HG03571 (cell line): ENCODE measurements around the gene PDE8B.

Source experiments
- ATAC-seq: cut with Tn5 transposase; IDR thresholded peaks from one replicate; pipeline ENCODE4 v1.9.1; 2021; ENCODE audit not compliant: unreplicated experiment

PDE8B gene

DNA sequence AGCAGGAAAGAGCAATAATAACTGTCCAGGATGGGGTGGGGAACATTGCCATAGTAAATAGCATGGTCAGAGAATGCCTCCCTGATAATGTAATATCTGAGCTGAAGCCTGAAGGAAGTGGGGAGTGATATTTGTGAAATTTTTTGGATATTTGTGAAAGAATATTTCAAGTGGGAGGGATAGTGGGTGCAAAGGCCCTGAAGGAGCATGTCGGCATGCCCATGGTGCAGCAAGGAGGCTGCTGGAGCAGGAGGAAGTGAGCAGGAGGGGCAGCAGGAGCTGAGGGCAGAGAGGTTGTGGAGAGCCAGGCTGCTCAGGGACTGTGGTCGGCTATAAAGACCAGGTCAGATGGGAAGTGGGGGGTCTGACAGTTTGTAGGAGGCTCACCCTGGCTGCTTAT lies 21.1 kb upstream of the PDE8B start:
- no peak for ATAC-seq

DNA sequence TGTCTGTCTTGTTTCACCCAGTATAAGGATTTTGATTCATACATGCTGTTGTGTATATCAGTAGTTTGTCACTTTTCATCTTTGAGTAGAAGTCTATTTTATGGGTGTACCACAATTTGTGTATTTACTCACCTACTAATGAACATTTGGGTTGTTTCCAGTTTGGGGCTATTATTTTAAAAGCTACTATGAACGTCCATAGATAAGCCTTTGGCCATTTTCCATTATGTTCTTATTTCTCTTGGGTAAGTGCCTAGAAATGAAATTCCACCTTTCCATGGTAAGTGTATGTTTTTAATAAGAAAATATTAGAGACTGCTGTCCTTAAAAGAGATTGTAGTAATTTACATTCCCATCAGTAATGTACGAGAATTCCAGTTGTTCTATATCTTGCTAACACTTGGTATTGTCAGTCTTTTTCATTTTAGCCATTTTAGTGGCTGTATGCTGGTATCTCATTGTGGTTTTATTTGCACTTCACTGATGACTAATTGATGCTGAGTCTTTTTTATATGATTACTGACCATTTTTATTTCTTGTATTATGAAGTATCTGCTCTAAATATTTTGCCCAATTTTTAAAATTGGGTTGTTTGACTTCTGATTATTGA lies 17.9 kb upstream of the PDE8B start:
- no peak for ATAC-seq

DNA sequence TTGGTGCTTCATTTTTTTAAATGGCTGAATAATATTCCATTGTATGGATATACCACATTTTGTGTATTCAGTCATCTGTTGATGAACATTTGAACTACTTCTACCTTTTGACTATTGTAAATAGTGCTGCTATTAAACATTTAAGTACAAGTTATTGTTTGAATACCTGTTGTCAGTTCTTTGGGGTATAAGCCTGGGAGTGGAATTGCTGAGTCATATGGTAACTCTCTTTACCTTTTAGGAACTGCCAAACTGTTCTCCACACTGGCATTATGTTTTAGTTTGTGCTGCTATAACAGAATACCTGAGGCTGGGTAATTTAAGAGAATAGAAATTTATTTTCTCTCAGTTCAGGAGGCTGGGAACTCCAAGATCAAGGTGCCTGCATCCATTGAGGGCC lies 15.7 kb upstream of the PDE8B start:
- no peak for ATAC-seq

DNA sequence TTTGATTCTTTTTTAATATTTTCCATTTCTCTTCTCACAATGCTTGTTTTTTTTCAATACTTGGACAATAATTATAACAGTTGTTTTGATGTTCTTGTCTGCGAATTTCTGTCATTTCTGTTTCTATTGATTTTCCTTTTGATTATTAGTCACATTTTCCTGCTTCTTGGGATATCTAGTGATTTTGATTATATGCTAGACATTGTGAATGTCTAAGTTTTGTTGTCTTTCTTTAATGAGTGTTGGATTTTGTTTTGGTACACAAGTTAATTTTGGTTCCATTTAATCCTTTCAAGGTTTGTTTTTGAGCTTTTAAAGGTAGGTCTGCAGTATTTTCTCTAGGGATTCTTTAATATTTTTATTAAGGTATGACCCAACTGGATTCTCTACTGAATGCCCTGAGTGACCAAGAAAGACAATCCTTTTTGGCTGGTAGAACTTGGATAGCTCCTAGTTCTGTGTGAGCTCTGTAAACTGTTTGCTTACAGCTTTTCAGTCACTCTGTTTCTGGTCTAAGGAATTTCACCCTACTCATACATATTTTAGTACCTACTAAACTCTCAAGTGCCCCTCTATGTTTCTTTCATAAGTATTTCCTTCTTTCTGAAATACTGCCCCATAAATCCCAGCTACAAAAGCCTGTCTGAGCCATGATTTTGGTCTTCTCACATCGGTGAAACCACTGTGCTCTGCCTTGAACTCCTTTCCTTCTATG lies 12.5 kb upstream of the PDE8B start:
- ATAC-seq, result no peak

DNA sequence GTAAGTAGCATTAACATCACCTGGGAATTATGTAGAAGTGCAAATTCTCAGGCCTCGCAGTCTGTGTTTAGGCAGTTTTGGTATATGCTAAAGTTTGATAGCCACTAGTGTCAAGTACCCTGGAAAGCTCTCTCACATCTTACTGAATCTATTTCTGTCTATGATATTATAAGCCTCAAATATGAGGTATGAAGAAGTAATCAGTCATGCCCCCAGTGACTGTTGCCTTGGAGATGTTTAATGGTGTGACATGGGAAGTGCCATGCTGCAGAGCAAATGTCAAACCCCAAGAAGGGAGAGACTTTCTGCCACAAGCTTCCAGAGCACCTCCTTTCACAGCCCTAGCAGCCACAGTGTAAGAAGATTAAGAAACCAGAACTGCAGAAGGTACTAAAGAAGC lies 9.8 kb upstream of the PDE8B start:
- no peak for ATAC-seq

DNA sequence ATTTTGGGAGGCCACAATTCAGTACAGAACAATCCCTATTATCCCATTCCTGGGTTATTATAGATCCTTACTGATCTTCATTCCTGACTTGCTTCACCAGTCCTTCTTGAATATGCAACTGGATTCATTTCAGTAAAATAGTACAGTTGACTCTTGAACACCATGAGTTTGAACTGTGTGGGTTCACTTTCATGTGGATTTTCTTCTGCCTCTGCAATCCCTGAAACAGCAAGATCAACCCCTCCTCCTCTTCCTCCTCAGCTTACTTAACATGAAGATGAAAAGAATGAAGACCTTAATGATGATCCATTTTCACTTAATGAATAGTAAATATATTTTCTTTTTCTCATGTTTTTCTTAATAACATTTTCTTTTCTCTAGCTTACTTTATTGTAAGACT lies 8.3 kb upstream of the PDE8B start:
- ATAC-seq, result no peak

DNA sequence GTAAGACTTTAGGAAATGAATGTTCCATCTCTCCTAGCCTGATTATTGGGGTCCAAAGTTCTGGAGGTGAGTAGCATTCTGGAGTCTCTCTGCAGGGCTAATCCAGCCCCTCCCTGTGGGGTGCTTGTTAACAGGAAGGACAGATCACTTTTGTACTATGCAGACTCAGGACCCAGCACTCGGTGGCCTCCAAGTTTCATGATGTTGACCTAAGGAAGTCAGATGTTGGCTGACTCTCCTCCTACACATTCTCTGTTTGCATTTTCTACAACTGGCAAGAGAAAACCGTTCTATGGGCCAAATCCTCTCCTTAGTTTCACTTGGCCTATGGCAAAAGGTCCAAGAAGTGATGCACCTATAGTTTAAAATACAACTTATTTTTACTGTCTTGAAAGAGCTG lies 5.5 kb upstream of the PDE8B start:
- no peak for ATAC-seq

DNA sequence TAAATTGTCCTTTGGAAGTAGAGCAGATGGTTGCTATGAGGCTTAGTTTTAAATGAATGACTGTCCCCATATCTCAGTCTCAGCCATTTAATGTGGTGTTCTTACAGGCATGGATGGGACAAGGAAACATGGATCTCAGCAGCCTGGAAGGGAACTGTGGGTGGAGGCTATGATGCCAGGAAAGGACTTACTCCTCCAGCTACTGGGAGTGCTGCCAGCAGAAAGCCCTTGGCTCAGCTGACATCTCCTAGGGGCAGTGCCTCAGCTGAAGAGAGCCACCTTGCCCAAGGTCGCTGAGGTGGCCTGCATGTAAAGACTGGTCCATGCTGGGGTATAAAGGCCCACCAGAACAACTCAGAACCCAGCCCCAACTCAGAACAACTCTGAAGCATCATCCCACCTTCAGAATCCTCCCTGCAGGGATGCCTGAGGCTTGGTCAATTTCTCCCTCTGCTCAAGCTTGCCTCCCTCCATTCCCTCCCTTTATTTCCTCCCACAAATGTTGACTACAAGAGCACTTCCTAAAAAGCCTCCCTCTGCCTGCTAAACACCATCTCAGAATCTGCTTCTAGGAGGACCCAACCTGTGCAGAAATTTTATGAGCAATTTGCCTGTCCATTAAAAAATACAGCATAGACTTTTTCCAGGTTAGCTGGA lies 1.8 kb upstream of the PDE8B start:
- no peak for ATAC-seq

DNA sequence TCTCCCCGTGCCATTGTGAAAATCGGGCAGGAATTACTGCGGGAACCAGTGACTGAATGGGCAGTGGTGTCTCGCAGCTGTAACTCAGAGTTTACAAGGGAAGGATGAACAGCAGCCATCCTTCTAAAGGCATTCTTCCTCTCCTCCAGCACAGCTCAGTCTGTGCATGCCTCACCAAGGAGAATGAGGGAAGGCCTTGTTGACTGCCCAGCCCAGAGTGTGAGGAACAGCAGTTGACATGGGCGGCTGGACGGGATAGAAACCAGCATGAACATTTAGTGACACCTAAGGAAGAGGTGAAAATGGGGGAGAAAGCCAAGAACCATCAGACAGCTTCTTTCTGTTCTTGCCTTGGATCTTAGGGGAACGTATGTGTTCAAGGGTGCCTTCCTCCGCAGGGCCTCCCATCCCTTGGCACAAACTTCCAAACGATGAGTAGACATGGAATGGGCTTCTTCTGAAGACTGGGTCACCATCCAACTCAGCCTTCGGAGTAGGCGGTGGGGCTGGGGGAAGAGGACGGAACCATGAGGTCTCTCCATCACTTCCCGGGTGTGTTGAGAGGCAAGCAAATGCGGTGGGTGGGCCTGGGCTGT lies 887 bp upstream of the PDE8B start:
- ATAC-seq, result no peak

DNA sequence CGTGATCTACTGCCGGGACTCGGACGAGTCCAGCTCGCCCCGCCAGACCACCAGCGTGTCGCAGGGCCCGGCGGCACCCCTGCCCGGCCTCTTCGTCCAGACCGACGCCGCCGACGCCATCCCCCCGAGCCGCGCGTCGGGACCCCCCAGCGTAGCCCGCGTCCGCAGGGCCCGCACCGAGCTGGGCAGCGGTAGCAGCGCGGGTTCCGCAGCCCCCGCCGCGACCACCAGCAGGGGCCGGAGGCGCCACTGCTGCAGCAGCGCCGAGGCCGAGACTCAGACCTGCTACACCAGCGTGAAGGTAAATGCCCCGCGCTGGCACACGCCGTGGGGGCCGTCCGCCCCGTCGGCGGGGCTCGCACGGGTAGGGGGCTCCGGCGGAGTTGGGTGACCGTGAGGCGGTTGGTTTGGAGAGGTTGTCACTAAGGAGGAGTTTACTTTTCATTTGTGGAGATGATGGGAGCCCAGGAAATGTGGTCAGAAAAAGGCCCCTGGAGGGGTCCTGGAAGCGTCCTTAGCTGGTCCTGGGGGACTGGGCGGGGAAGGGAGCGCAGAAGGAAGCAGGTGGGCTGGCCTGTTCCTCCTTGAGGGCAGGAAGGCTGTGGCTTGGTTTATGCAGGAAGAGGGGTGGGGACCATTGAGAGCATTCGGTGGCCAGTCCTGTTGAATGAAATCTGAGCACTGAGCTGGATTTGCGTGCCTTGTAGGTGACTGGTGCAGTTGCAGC lies 647 bp downstream of the PDE8B start:
- no peak for ATAC-seq

DNA sequence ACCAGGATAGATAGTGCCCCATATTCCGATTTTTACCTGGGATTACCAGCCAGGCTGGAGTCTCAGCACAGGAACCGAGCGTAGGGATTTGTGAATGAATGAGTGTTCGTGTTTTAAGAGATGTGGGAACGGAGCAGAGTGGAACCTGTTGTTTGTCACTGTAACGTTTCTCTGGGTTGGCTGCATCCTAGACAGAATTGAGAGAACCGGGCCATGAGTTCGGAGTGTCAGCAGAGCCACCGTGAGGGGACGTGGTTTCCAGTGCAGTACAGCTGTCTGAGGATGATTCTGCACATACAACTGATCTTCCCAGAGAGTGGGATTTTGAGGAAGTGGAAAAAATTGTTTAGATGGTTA lies 1.2 kb downstream of the PDE8B start:
- no peak for ATAC-seq

DNA sequence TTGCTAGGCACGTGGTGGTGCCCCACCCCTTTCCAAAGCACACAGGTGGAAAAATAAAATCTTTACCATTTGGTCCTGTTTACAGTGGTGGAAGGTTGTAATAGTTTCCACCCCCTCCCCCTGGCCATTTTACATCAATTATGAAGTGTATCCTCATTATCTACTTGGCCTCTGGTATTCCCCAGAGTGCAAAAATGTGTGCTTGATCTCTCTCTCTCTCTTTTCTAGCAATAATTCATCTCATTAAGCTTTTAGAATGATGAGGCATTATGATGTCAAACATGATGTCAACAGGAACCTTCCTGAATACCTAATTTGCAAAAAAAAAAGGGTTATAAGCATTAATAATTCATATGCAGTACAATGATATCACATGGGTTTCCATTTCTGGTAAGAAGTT lies 3.1 kb downstream of the PDE8B start:
- no peak for ATAC-seq

DNA sequence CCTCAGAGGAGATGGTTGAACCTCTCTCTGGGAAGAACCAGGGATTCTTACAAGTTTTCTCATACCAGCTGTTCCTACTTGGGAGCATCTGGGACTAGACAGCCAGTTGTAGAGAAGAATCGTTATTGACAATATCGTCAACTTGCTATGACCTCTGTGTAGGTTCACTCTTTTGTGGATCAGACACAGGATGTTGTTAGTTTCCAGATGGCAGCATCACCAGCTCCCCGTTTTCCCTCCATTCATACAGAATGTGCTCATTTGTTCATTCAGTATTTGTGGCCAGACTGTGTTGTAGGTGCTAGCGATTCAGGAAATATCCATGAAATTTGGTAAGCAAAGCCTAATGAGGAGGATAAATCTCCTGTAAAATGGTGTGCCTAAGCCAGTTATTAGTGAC lies 3.7 kb downstream of the PDE8B start:
- ATAC-seq, result no peak

DNA sequence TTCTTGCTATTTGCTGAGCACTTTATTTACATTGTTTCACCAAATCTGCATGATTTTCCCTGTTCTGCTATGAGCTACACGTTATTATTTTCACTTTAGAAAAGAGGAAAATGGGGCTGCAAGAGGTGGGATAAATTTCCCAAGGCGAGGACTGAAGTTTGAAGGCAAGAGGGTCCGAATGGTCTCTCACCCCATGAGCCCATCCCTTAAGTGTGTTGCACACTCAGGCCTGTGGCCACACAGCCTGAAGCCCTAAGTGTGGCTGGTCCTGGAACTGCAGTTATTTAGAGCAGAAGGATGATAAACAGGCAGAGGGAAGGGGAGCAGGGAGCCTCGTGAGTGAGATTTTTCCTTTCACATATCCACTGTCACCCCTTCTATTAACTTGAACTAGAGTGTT lies 7.8 kb downstream of the PDE8B start:
- ATAC-seq, result no peak

DNA sequence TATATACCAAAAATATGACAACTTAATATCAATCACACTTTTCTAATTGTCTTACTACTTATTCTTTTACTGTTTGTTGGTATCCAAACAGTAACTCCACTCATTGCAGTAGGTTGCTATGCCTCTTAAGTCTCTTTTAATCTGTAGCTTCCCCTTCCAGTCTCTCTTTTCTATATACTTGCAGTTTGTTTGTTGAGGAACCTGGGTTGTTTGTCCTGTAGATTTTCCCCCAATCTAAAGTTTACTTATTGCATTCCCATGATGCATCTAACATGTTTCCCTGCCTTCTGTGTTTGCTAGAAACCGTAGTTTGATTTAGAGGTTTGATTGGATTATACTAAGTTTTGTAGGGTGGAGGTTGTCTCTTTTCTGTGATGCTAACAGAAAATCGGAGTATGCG lies 10.6 kb downstream of the PDE8B start:
- ATAC-seq, result no peak

DNA sequence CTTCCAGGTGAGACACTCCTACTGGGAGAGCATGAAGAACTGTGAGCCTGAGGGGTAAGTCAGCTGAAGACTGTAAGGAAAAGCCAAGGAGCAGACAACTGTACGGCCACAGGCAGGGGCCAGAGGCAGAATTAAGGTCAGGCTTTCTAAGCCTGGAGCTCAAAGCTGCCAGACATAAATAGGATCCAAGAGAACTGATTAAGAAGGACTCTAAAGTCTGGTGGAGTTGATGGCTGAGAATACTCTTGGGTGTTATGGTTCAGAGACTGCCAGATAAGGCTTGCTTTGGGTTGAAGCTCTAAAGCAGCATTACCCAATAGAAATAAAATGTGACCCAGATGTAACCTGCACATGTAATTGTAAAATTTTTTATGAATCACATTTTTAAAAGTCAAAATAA lies 12.2 kb downstream of the PDE8B start:
- ATAC-seq, result no peak

DNA sequence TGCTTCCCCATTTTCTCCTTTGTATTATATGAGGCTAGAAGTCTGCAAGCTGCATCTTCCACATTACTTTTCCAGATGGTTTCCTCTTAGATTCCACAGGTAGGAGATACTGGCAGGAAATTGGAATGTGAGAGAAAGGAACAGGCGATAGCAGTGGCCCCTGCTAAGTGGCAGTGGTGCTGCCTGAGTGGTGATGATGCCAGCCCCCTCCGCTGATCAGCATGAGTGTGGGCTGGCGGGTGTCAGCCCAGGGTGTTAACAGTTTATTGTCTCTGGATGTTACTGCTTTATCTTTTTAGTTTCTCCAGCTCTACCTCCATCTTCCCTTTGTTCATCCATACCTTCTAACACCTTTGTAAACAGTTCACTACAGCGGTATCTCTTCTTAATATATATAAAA lies 13.2 kb downstream of the PDE8B start:
- no peak for ATAC-seq

DNA sequence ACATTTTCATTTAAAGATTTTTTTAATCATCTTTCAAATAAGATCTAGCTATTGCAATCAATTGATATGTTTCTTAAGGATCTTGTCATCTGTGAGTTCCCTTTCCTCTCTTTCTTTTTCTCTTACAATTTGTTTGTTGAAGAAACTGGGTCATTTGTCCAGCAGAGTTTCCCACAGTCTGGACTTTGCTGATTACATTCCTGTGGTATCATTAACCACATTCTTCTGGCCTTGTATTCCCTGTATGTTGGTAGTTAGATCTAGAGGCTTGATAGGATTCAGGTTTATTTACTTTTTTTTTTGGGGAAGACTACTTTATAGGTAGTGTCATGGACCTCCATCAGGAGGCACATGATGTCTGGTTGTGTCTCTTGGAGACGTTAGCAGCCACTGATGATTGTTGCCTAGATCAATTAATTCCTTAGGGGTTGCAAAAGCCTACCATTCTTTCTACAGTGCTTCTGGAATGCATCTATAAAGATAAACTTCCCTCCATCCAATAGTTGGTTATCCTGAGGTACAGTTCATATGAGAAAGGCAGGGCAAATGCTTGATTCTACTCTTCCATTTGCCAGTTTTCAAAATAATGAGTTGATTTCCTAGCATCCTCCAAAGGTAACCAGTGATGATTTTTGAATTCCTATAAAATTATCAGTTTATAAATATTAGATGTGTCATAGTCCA lies 14.3 kb downstream of the PDE8B start:
- ATAC-seq, result no peak

DNA sequence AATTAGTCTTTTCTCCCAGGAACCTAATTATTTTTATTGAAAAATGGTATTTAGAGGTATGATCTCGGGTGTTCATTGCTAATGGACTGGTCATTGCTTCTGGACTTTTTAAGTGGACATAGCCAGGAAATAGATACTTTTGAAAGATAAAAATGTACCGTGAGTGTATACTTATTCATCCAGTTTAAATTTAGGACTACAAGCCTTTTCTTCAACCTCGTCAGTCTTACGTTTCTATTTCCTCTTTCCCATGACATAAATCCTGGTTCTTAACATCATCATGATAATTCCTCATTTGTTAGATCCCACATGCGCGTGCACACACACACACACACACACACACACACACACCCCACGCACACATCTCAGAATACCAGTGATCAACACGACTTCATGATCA lies 15.1 kb downstream of the PDE8B start:
- no peak for ATAC-seq

DNA sequence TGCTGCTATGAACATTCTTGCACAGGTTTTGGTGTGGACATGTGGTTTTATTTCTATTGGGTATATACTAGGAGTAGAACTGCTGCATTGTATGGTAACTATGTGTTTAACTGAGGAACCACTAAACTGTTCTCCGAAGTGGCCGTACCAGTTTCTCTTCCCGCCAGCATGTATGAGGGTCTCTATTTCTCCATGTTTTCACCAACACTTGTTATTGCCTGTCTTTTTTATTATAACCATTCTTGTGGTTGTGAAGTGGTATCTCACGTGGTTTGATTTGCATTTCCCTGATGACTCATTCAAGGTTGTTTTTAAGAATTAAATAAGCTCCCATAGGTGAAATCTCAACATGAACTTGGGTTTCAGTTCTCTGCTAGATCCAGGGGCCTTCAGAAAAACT lies 19.4 kb downstream of the PDE8B start:
- ATAC-seq, result no peak
